ENCODE measurements around the gene TCEAL7. TPM values are rescaled to one million over a fixed set of nuclear protein-coding genes. Genes with fewer than 3 reads are reported as not detected.
"Not testable (repeated sequence)": the region's sequence is repeated elsewhere in the genome, so short reads cannot be mapped to it uniquely, and the experiment has no call there.

Gene TCEAL7
- polyA plus RNA-seq, 1 donor (not counting 4 experiments of a cell fraction or from before 2014, with no cell fraction given) = 0.25 TPM

DNA sequence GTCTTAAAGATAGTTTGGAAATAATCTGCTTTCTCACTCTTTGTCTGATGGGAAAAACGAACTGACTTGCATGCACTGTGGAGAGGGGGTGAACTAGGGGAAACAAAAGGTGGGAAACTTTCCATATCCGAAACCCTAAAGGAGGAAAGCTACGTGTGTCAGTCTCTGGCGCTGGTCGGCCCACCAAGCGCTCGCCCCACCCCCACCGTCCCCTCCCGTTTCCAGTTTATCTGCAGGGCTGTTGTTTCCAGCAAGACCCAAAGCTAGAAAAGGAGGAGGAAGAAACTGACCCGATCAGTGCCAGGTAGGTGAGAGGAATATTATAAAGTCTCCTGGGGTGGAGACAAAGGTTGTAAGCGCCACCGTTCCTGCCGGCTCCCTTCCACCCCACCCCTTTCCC is 26.8 kb downstream of the TCEAL7 start:
- FAIRE-seq = no peak

DNA sequence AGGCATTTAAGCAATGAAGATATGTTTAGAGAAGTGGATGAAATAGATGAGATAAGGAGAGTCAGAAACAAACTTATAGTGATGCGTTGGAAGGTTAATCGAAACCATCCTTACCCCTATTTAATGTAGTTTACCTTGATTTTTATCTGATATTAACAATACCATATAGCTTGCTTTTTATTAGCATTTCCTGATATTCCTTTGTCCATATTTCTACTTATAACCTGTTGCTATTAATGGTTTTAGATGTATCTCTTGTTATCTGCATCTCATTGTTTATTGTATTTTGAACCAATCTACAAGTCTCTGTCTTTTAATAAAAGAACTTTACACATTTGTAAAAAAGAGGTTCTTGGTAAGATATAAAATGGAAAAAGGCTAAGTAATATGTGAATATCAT is 27.8 kb downstream of the TCEAL7 start:
- no peak for DNase-seq (ENCODE audit: low read depth, low spot score)
- H3K9me1 ChIP-seq (ENCODE audit: control insufficient read depth, extremely low read depth, insufficient read depth, low read length) = no peaks in the 10 kb centered on the region
- H4K20me1 ChIP-seq (ENCODE audit: control insufficient read depth, extremely low read depth, insufficient read depth, low read length) = no peaks in the 10 kb centered on the region
- no peak overlapping the region for H3K9ac ChIP-seq (ENCODE audit: control insufficient read depth, extremely low read depth, insufficient read depth, low read length)
- no peaks in the 10 kb centered on the region for H3K9me3 ChIP-seq (ENCODE audit: control insufficient read depth, low read depth, low read length)
- H3K27me3 ChIP-seq (ENCODE audit: control insufficient read depth, extremely low read depth, insufficient read depth, low read length) = peaks cover 5% of the 10 kb centered on the region
- no peaks in the 10 kb centered on the region for H3K36me3 ChIP-seq (ENCODE audit: control insufficient read depth in 2 of 2, extremely low read depth in 1 of 2, insufficient read depth in 2 of 2, low read length in 2 of 2)
- peak overlapping the region; percentile 70 for H3K4me2 ChIP-seq (ENCODE audit: control insufficient read depth, extremely low read depth, insufficient read depth, low read depth, low read length)
- no peaks in the 10 kb centered on the region for H3K4me1 ChIP-seq (ENCODE audit: control insufficient read depth, extremely low read depth, insufficient read depth, low read length)
- no peak overlapping the region for H3K27ac ChIP-seq (ENCODE audit: control insufficient read depth, insufficient read depth, low read length)
- no peak for FAIRE-seq
- H3K4me3 ChIP-seq (ENCODE audit: control insufficient read depth in 2 of 3, extremely low read depth in 1 of 3, insufficient read depth in 2 of 3, low read depth in 1 of 3, low read length in 3 of 3) = peak overlapping the region in 2 of 3 experiments; percentile 53 to 82
- no peak overlapping the region for H2AFZ ChIP-seq (ENCODE audit: control insufficient read depth, low read length)
- TF ChIP-seq, protein P1, sequence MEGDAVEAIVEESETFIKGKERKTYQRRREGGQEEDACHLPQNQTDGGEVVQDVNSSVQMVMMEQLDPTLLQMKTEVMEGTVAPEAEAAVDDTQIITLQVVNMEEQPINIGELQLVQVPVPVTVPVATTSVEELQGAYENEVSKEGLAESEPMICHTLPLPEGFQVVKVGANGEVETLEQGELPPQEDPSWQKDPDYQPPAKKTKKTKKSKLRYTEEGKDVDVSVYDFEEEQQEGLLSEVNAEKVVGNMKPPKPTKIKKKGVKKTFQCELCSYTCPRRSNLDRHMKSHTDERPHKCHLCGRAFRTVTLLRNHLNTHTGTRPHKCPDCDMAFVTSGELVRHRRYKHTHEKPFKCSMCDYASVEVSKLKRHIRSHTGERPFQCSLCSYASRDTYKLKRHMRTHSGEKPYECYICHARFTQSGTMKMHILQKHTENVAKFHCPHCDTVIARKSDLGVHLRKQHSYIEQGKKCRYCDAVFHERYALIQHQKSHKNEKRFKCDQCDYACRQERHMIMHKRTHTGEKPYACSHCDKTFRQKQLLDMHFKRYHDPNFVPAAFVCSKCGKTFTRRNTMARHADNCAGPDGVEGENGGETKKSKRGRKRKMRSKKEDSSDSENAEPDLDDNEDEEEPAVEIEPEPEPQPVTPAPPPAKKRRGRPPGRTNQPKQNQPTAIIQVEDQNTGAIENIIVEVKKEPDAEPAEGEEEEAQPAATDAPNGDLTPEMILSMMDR (optimal IDR thresholded peaks at IDR 0.05 in 1 of 3, IDR thresholded peaks at IDR 0.05 in 1 of 3, conservative IDR thresholded peaks at IDR 0.05 in 1 of 3; ENCODE audit: extremely low read depth in 1 of 3, insufficient read depth in 2 of 3, low read length in 3 of 3) = no peak
- TF ChIP-seq EZH2 (IDR thresholded peaks at IDR 0.05; ENCODE audit: low read length) = no peak
- dilution Hi-C loops (cut with MboI; ENCODE audit: extremely low pct_ligation_motif_present, low sequenced_read_pairs) = no loop called here
- H3K79me2 ChIP-seq (ENCODE audit: control insufficient read depth, insufficient read depth, low read length) = peaks cover 12% of the 10 kb centered on the region

More for the DNA sequence above, 26.8 kb downstream of the TCEAL7 start:
- Histone ChIP-seq H3K4me1 (ENCODE audit: control insufficient read depth, extremely low read depth, insufficient read depth, low read length) (no peaks in the 10 kb centered on the region), H3K79me2 (ENCODE audit: control insufficient read depth, insufficient read depth, low read length) (peaks cover 12% of the 10 kb centered on the region), H3K9me3 (ENCODE audit: control insufficient read depth, low read depth, low read length) (no peaks in the 10 kb centered on the region), H3K27me3 (ENCODE audit: control insufficient read depth, extremely low read depth, insufficient read depth, low read length) (peaks cover 5% of the 10 kb centered on the region), H3K9ac (ENCODE audit: control insufficient read depth, extremely low read depth, insufficient read depth, low read length) (peak overlapping the region; percentile 82), H3K27ac (ENCODE audit: control insufficient read depth, insufficient read depth, low read length) (peak overlapping the region; percentile 79), H3K4me2 (ENCODE audit: control insufficient read depth, extremely low read depth, insufficient read depth, low read depth, low read length) (peak overlapping the region; percentile 70), H2AFZ (ENCODE audit: control insufficient read depth, low read length) (peak overlapping the region; percentile 79), H3K4me3 (ENCODE audit: control insufficient read depth in 2 of 3, extremely low read depth in 1 of 3, insufficient read depth in 2 of 3, low read depth in 1 of 3, low read length in 3 of 3) (peak overlapping the region; percentile 53 to 82 (median 77)), H3K9me1 (ENCODE audit: control insufficient read depth, extremely low read depth, insufficient read depth, low read length) (no peaks in the 10 kb centered on the region), H4K20me1 (ENCODE audit: control insufficient read depth, extremely low read depth, insufficient read depth, low read length) (no peaks in the 10 kb centered on the region), H3K36me3 (ENCODE audit: control insufficient read depth in 2 of 2, extremely low read depth in 1 of 2, insufficient read depth in 2 of 2, low read length in 2 of 2) (no peaks in the 10 kb centered on the region)
- dilution Hi-C loops (cut with MboI; ENCODE audit: extremely low pct_ligation_motif_present, low sequenced_read_pairs) = no loop called here
- DNase-seq (ENCODE audit: low read depth, low spot score) = no peak
- no peak for TF ChIP-seq EZH2 (IDR thresholded peaks at IDR 0.05; ENCODE audit: low read length)
- TF ChIP-seq, protein P1 (optimal IDR thresholded peaks at IDR 0.05 in 1 of 3, IDR thresholded peaks at IDR 0.05 in 1 of 3, conservative IDR thresholded peaks at IDR 0.05 in 1 of 3; ENCODE audit: extremely low read depth in 1 of 3, insufficient read depth in 2 of 3, low read length in 3 of 3) = no peak

DNA sequence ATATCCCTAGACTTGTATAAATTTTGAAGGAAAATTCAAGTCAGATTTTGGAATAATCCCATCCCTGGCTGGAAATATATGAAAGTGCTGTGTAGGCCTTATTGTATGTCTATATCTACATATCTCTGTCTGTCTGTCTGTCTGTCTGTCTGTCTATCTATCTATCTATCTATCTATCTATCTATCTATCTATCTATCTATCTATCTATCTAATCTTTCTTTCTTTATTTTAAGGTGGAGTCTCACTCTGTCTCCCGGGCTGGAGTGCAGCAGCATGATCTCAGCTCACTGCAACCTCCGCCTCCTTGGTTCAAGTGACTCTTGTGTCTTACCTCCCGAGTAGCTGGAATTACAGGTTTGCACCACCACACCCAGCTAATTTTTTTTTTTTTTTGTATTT is 29.6 kb downstream of the TCEAL7 start:
- H3K4me1 ChIP-seq (ENCODE audit: control insufficient read depth, extremely low read depth, insufficient read depth, low read length); DNase-seq (ENCODE audit: low read depth, low spot score); H3K27me3 ChIP-seq (ENCODE audit: control insufficient read depth, extremely low read depth, insufficient read depth, low read length); dilution Hi-C loops (cut with MboI; ENCODE audit: extremely low pct_ligation_motif_present, low sequenced_read_pairs); H3K27ac ChIP-seq (ENCODE audit: control insufficient read depth, insufficient read depth, low read length); H3K9ac ChIP-seq (ENCODE audit: control insufficient read depth, extremely low read depth, insufficient read depth, low read length); H3K9me1 ChIP-seq (ENCODE audit: control insufficient read depth, extremely low read depth, insufficient read depth, low read length); H4K20me1 ChIP-seq (ENCODE audit: control insufficient read depth, extremely low read depth, insufficient read depth, low read length); FAIRE-seq; H3K4me2 ChIP-seq (ENCODE audit: control insufficient read depth, extremely low read depth, insufficient read depth, low read depth, low read length); H3K4me3 ChIP-seq (ENCODE audit: control insufficient read depth in 2 of 3, extremely low read depth in 1 of 3, insufficient read depth in 2 of 3, low read depth in 1 of 3, low read length in 3 of 3); H3K9me3 ChIP-seq (ENCODE audit: control insufficient read depth, low read depth, low read length); H3K36me3 ChIP-seq (ENCODE audit: control insufficient read depth in 2 of 2, extremely low read depth in 1 of 2, insufficient read depth in 2 of 2, low read length in 2 of 2); H2AFZ ChIP-seq (ENCODE audit: control insufficient read depth, low read length): not testable (repeated sequence)
- H3K79me2 ChIP-seq (ENCODE audit: control insufficient read depth, insufficient read depth, low read length) = peaks cover 12% of the 10 kb centered on the region

All from keratinocyte (primary cell).